Sigmoid colon (tissue), 7 donors: ENCODE measurements around the gene SPRTN. TPM values are rescaled to one million over a fixed set of nuclear protein-coding genes. Genes with fewer than 3 reads are reported as not detected.

ENCODE experiments used
- DNase-seq: peaks from one replicate; pipeline ENCODE4 v3.0.0-alpha.2; 2019
- H3K27ac ChIP-seq, 4 donors: fragments of 200-600 bp; sonication (generic); one replicate each; pipeline ENCODE4 v1.5.1; 2016 to 2019; ENCODE audit warnings: mild to moderate bottlenecking in 1 of 4
- H3K27me3 ChIP-seq, 3 donors: fragments of 200-600 bp; sonication (generic); one replicate each; pipeline ENCODE4 v1.5.1; 2019; ENCODE audit warnings: mild to moderate bottlenecking in 1 of 3
- H3K36me3 ChIP-seq, 4 donors: fragments of 200-600 bp; sonication (generic); one replicate each; pipeline ENCODE4 v1.5.1; 2016 to 2019
- H3K4me1 ChIP-seq, 4 donors: fragments of 200-600 bp; sonication (generic); one replicate each; pipeline ENCODE4 v1.5.1; 2017 to 2019
- H3K4me3 ChIP-seq, 4 donors: fragments of 200-600 bp; sonication (generic); one replicate each; pipeline ENCODE4 v1.5.1; 2017 to 2019; ENCODE audit warnings: mild to moderate bottlenecking in 2 of 4, moderate library complexity in 1 of 4
- H3K9me3 ChIP-seq, 4 donors: fragments of 200-600 bp in 3 of 4; sonication (generic) in 3 of 4; one replicate each; pipeline versions ENCODE4 v1.5.1 to v1.6.1; 2013 to 2019
- EP300 ChIP-seq, 4 donors: sonication (generic); formaldehyde crosslinking; IDR thresholded peaks; one replicate each; pipeline ENCODE4 v1.6.1; 2017; ENCODE audit warnings: antibody characterized with exemption in 4 of 4
- POLR2A ChIP-seq, 2 donors: fragments of 450-650 bp; IDR thresholded peaks; one replicate each; pipeline ENCODE4 v1.6.1; 2016; ENCODE audit warnings: antibody characterized with exemption in 2 of 2, mild to moderate bottlenecking in 2 of 2, moderate library complexity in 2 of 2
- POLR2AphosphoS5 ChIP-seq, 4 donors: sonication (generic); formaldehyde crosslinking; IDR thresholded peaks; one replicate each; pipeline ENCODE4 v1.6.1; 2017; ENCODE audit warnings: antibody characterized with exemption in 4 of 4
- WGBS, 2 donors: extraction: QIAGEN DNeasy Blood & Tissue Kit; methylation state at CpG; one replicate each; pipeline ENCODE4 v1.1.7; 2013; 5-methylcytosine and 5-hydroxymethylcytosine counted together
- intact Hi-C: fragments of 100-400 bp; cut with DNase I; formaldehyde crosslinking; loops from one replicate; pipeline ENCODE4 v1.15.1; 2023
- polyA plus RNA-seq, 3 donors: library from polyadenylated mRNA; stranded (reverse); fragments of 200-250 nt; gene quantifications; one replicate each; pipeline ENCODE4 v1.2.3, GENCODE V29; 2013
- total RNA-seq, 4 donors: library from RNA; depleted of rRNA; stranded (reverse); fragments of >200 nt; gene quantifications; one replicate each; pipeline ENCODE4 v1.1.0, GENCODE V29; 2016
- TF ChIP-seq, protein P1 (sequence below), 4 experiments: fragments of 450-650 bp in 3 of 4; fragments of 200-600 bp in 1 of 4; IDR thresholded peaks; one replicate each; pipeline ENCODE4 v1.5.1; 2016 to 2019; ENCODE audit warnings: antibody characterized with exemption in 4 of 4, mild to moderate bottlenecking in 3 of 4, moderate library complexity in 2 of 4
- donor health status: healthy with polysubstance abuse.
- donor health status: Bipolar disorder and iron deficiency.
- donor health status: healthy.

The SPRTN gene
- total and polyA plus RNA-seq, 7 donors, result 5.2 to 16.1 (median 10.5) TPM

DNA sequence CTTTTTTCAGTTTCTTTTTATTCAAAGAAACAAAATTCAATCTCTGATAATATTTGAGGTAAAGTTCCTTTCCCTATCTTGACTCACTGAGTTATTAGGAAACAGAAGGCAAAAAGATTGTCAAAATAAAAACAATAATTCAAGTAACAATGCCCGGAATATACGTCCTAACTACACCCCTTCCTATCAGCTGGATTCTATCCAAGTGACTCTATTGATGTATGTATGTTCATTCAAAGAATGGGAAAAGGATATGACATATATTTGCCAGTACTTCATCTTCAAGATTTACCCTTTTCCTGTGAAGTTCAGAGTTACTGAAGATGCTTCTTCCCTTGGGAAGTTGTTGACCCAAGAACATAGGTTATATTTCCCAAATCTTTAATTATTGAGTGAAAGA is 13.7 kb downstream of the SPRTN start:
- Histone ChIP-seq H3K4me3 (no peak overlapping the region), H3K27ac (no peak overlapping the region), H3K4me1 (no peaks in the 10 kb centered on the region), H3K27me3 (no peaks in the 10 kb centered on the region), H3K9me3 (no peaks in the 10 kb centered on the region), H3K36me3 (peaks cover 5 to 60% (median 13%) of the 10 kb centered on the region in 4 donors)
- 60 to 82% methylated on average over 2 of the region's 2 CpGs for WGBS, 2 donors
- intact Hi-C loops, result no loop called here
- TF ChIP-seq EP300 (IDR thresholded peaks at IDR 0.05) (no peak), POLR2AphosphoS5 (IDR thresholded peaks at IDR 0.05) (no peak), POLR2A (IDR thresholded peaks at IDR 0.05) (no peak)
- TF ChIP-seq, protein P1, sequence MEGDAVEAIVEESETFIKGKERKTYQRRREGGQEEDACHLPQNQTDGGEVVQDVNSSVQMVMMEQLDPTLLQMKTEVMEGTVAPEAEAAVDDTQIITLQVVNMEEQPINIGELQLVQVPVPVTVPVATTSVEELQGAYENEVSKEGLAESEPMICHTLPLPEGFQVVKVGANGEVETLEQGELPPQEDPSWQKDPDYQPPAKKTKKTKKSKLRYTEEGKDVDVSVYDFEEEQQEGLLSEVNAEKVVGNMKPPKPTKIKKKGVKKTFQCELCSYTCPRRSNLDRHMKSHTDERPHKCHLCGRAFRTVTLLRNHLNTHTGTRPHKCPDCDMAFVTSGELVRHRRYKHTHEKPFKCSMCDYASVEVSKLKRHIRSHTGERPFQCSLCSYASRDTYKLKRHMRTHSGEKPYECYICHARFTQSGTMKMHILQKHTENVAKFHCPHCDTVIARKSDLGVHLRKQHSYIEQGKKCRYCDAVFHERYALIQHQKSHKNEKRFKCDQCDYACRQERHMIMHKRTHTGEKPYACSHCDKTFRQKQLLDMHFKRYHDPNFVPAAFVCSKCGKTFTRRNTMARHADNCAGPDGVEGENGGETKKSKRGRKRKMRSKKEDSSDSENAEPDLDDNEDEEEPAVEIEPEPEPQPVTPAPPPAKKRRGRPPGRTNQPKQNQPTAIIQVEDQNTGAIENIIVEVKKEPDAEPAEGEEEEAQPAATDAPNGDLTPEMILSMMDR (IDR thresholded peaks at IDR 0.05), result no peak
- DNase-seq, result no peak

DNA sequence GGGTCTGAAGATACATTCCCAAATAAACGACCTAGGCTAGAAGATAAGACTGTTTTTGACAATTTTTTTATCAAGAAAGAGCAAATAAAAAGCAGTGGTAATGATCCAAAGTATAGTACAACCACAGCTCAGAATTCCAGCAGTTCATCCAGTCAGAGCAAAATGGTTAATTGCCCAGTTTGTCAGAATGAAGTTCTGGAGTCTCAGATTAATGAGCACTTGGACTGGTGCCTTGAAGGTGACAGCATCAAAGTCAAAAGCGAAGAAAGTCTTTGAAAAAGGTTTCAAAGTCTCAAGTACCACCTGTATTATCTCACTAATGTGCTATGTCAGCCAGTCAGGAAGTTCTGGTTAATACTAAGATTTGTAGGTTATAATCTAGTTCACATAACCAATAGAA is 15.0 kb downstream of the SPRTN start:
- WGBS, 2 donors, result 60 to 83% methylated on average over 2 of the region's 2 CpGs
- DNase-seq, result no peak
- intact Hi-C loops, result no loop called here
- Histone ChIP-seq H3K36me3 (peaks cover 5 to 48% (median 10%) of the 10 kb centered on the region in 4 donors), H3K27ac (no peak overlapping the region), H3K4me1 (peaks cover 0 to 8% (median 5%) of the 10 kb centered on the region in 4 donors), H3K27me3 (no peaks in the 10 kb centered on the region), H3K9me3 (no peaks in the 10 kb centered on the region), H3K4me3 (no peak overlapping the region)
- TF ChIP-seq POLR2AphosphoS5 (IDR thresholded peaks at IDR 0.05) (no peak), EP300 (IDR thresholded peaks at IDR 0.05) (no peak), POLR2A (IDR thresholded peaks at IDR 0.05) (no peak)
- TF ChIP-seq, protein P1 (IDR thresholded peaks at IDR 0.05), result no peak

DNA sequence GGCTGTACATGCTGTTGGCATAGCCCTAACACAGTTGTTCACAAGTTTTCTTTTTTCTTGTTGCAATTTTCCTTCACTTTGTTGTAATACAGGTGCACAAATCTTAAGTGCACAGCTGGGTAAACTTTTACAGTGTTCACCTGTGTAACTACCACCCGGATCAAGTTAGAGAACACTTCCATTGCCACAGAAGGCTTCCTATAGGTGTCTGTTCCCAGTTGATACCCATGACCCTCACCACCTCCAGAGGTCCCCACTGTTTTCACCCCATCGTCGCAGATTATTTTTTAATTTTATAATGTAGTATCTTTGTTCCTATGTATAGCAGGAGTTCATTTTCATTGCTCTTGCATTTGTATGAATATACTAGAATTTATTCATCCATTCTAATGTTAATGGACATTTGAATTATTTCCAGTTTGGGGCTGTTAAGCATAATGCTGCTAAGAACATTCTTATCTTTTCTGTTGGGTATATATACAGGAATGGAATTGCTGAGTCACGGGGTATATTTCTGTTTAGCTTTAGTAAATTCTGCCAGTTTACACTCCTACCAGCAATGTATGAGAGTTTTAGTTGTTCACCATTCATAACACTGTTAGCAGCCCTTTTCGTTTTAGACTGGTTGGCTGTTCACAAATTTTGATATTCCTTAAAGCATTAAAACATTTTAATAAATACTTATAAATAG is 16.4 kb downstream of the SPRTN start:
- TF ChIP-seq, protein P1 (IDR thresholded peaks at IDR 0.05), result no peak
- TF ChIP-seq POLR2A (IDR thresholded peaks at IDR 0.05) (no peak), EP300 (IDR thresholded peaks at IDR 0.05) (no peak), POLR2AphosphoS5 (IDR thresholded peaks at IDR 0.05) (no peak)
- intact Hi-C loops, result loop anchor here (5.0 kb wide), 1 partner anchor 173 kb away; the partner anchor contains the start of gene TSNAX
- WGBS, 2 donors, result 87 to 90% methylated on average over 5 of the region's 5 CpGs
- Histone ChIP-seq H3K4me1 (peaks cover 0 to 14% (median 8%) of the 10 kb centered on the region in 4 donors), H3K27me3 (no peaks in the 10 kb centered on the region), H3K27ac (no peak overlapping the region), H3K36me3 (peaks cover 2 to 34% (median 10%) of the 10 kb centered on the region in 4 donors), H3K9me3 (no peaks in the 10 kb centered on the region), H3K4me3 (no peak overlapping the region)
- no peak for DNase-seq

DNA sequence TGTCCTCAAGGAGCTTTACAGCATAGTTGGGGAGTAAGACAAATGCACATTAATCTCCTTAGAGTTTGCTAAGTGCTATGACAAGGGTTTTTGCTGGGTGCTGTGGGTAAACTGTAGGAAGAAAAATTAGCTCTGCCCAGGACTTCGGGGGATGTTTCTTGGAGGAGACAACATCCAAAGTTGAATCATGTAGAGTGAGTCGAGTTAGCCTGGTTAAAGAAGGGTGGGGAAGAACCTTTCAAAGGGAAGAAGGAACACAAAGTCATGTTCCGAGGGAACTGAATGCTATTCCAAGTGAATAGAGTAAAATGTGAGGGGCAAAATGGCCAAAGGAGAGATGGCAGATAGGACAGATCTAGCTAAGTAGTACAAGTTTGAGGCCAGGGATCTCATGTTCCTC is 17.1 kb downstream of the SPRTN start:
- H3K9me3 ChIP-seq, result no peaks in the 10 kb centered on the region
- no peaks in the 10 kb centered on the region for H3K27me3 ChIP-seq
- H3K4me1 ChIP-seq, result peaks cover 0 to 14% (median 8%) of the 10 kb centered on the region in 4 donors
- WGBS, 2 donors, result 88 to 89% methylated on average over 3 of the region's 3 CpGs
- H3K4me3 ChIP-seq, result no peak overlapping the region
- no peak overlapping the region for H3K27ac ChIP-seq
- TF ChIP-seq, protein P1 (IDR thresholded peaks at IDR 0.05), result no peak
- TF ChIP-seq EP300 (IDR thresholded peaks at IDR 0.05), result no peak
- no peak for TF ChIP-seq POLR2A (IDR thresholded peaks at IDR 0.05)
- TF ChIP-seq POLR2AphosphoS5 (IDR thresholded peaks at IDR 0.05), result no peak
- intact Hi-C loops, result loop anchor here (5.0 kb wide), 1 partner anchor 172 kb away; the partner anchor contains the start of gene TSNAX
- H3K36me3 ChIP-seq, result peaks cover 0 to 27% (median 8%) of the 10 kb centered on the region in 4 donors
- DNase-seq, result no peak
